GM23248 (cell line): ENCODE measurements around the gene RPN2. TPM values are rescaled to one million over a fixed set of nuclear protein-coding genes. Genes with fewer than 3 reads are reported as not detected.

Experiments used
- DNase-seq: peaks from one replicate; pipeline ENCODE4 v3.0.0-alpha.2; 2015
- H2AFZ ChIP-seq: fragments of 200-600 bp; sonication (generic); 2 replicates; pipeline ENCODE4 v1.6.1; 2016; ENCODE audit warnings: antibody characterized with exemption
- H3F3A ChIP-seq: fragments of 200-600 bp; sonication (generic); 2 replicates; pipeline ENCODE4 v1.6.1; 2016; ENCODE audit warnings: mild to moderate bottlenecking, antibody characterized with exemption, mixed run types; ENCODE audit not compliant: insufficient read depth
- H3K27ac ChIP-seq: fragments of 200-600 bp; sonication (generic); 2 replicates; pipeline ENCODE4 v1.5.1; 2016; ENCODE audit warnings: mild to moderate bottlenecking
- H3K27me3 ChIP-seq: fragments of 200-600 bp; sonication (generic); replicated peaks from 2 replicates; pipeline ENCODE4 v1.6.1; 2016; ENCODE audit warnings: mild to moderate bottlenecking; ENCODE audit not compliant: insufficient read depth
- H3K36me3 ChIP-seq: fragments of 200-600 bp; sonication (generic); 2 replicates; pipeline ENCODE4 v1.6.1; 2016; ENCODE audit warnings: low read depth, mild to moderate bottlenecking
- H3K4me1 ChIP-seq: fragments of 200-600 bp; sonication (generic); 2 replicates; pipeline ENCODE4 v1.6.1; 2016; ENCODE audit warnings: mild to moderate bottlenecking; ENCODE audit not compliant: insufficient read depth
- H3K4me2 ChIP-seq: fragments of 200-600 bp; sonication (generic); one replicate; pipeline ENCODE4 v1.6.1; 2016; ENCODE audit warnings: mild to moderate bottlenecking; ENCODE audit not compliant: unreplicated experiment
- H3K4me3 ChIP-seq: fragments of 200-600 bp; sonication (generic); 2 replicates; pipeline ENCODE4 v1.5.1; 2016; ENCODE audit warnings: mild to moderate bottlenecking
- H3K79me2 ChIP-seq: fragments of 200-600 bp; sonication (generic); 2 replicates; pipeline ENCODE4 v1.6.1; 2016; ENCODE audit warnings: mild to moderate bottlenecking; ENCODE audit not compliant: insufficient read depth
- H3K9ac ChIP-seq: fragments of 200-600 bp; sonication (generic); 2 replicates; pipeline ENCODE4 v1.6.1; 2016; ENCODE audit warnings: mild to moderate bottlenecking
- H3K9me2 ChIP-seq: fragments of 200-600 bp; sonication (generic); 2 replicates; pipeline ENCODE4 v1.6.1; 2016; ENCODE audit warnings: mixed run types, mild to moderate bottlenecking, moderate library complexity; ENCODE audit not compliant: insufficient read depth
- H3K9me3 ChIP-seq: fragments of 200-600 bp; sonication (generic); one replicate; pipeline ENCODE4 v1.6.1; 2017; ENCODE audit warnings: low read depth
- H4K20me1 ChIP-seq: fragments of 200-600 bp; sonication (generic); 2 replicates; pipeline ENCODE4 v1.6.0; 2016; ENCODE audit not compliant: insufficient read depth
- EZH2 ChIP-seq: fragments of 200-600 bp; sonication (generic); IDR thresholded peaks from 2 replicates; pipeline ENCODE4 v1.6.1; 2018; ENCODE audit warnings: antibody characterized with exemption, mild to moderate bottlenecking; ENCODE audit not compliant: insufficient read depth, poor library complexity, severe bottlenecking
- EZH2phosphoT487 ChIP-seq: fragments of 200-600 bp; sonication (generic); IDR thresholded peaks from 2 replicates; pipeline ENCODE4 v1.6.1; 2018; ENCODE audit warnings: antibody characterized with exemption, moderate library complexity, mild to moderate bottlenecking, low read depth; ENCODE audit not compliant: insufficient read depth
- WGBS, 2 experiments: methylation state at CpG; one replicate each; pipeline ENCODE4 v1.1.6; 2015 to 2017; ENCODE audit warnings: low lambda C conversion rate in 2 of 2, low coverage in 1 of 2; ENCODE audit errors: missing lambda C conversion rate in 2 of 2; 5-methylcytosine and 5-hydroxymethylcytosine counted together
- in situ Hi-C: fragments of 300-500 bp; cut with MboI; formaldehyde crosslinking; loops from 2 replicates; pipeline ENCODE4 v1.15.0; 2020
- polyA plus RNA-seq: library from polyadenylated mRNA; unstranded; fragments of >200 nt; fragmentation: Nextera tagmentation; extraction: Ambion mirVana; gene quantifications from 2 replicates; pipeline ENCODE4 v1.2.1, GENCODE V29; 2016
- total RNA-seq: library from RNA; depleted of rRNA; stranded (reverse); fragments of >200 nt; shearing (Covaris generic); gene quantifications from 2 replicates; pipeline ENCODE4 v1.2.3, GENCODE V29; 2014

RPN2 gene
- total and polyA plus RNA-seq, 2 experiments from 2014 or later: 368 to 379 TPM

DNA sequence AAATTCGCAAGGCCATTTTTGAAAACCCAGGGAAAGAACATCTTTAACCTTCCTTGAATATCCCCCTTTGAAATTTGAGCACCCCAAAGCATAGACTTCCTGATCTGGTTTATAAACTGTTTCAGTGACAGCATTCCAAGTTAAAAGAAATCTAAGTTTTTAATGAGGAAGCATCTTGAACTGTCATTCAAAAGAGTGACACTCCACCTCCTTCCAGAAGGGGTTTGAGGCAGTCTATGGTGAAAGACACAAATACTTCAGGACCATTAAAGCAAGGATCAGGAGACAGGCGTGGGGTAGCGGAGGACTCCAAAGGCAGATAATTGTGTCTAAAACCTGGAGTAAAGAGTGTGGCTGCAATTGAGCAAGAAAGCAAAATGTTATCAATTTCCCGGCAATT is 81.8 kb downstream of the RPN2 start:
- Histone ChIP-seq H3K9me2 (no peaks in the 10 kb centered on the region), H3K27me3 (peaks cover 42% of the 10 kb centered on the region; the same call in 1 of the 2 replicates), H3K27ac (no peak overlapping the region), H3K4me1 (no peaks in the 10 kb centered on the region), H3K79me2 (no peaks in the 10 kb centered on the region), H3K4me3 (no peak overlapping the region), H3F3A (no peaks in the 10 kb centered on the region), H2AFZ (no peak overlapping the region), H3K9ac (no peak overlapping the region), H4K20me1 (no peaks in the 10 kb centered on the region), H3K4me2 (no peak overlapping the region), H3K9me3 (no peaks in the 10 kb centered on the region), H3K36me3 (no peaks in the 10 kb centered on the region)
- in situ Hi-C loops: loop anchor here (25.0 kb wide), 1 partner anchor 726 kb away; no protein-coding TSS in a partner anchor
- WGBS, 2 experiments: 68 to 73% methylated on average over 4 of the region's 4 CpGs
- DNase-seq: no peak
- no peak for TF ChIP-seq EZH2phosphoT487
- no peak for TF ChIP-seq EZH2

DNA sequence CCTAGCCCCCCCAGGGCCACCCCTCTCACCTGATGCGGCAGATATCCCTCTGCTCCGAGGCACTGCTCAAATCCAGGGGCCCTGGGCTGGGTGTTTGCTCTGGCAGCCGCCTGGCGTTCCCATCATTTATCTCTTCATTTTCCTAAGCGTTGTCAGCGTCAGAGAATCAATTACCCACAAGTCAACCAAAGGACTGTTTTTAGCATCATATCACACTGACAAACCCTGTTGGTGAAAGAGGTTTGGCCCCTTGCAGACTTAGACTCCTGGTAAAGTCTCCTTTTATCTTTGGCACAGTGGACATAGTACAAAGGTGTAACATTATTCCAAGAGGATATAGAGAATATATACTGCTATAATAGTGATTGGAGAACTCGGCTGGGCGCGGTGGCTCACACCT is 82.6 kb downstream of the RPN2 start, which contains the start of gene GHRH:
Gene GHRH (minus strand): TSS at position 101 of the 400 bp plus-strand sequence. CDS start 4,925 bp downstream, outside the sequence.
- Histone ChIP-seq H2AFZ (no peak within 1 kb of the TSS), H3K4me1 (no peaks in the 10 kb centered on the region), H3K4me3 (no peak within 1 kb of the TSS), H4K20me1 (no peaks in the 10 kb centered on the region), H3K36me3 (no peaks in the 10 kb centered on the region), H3K4me2 (no peak within 1 kb of the TSS), H3K79me2 (no peaks in the 10 kb centered on the region), H3K9ac (no peak within 1 kb of the TSS), H3K27me3 (peaks cover 42% of the 10 kb centered on the region; the same call in 1 of the 2 replicates), H3K9me2 (no peaks in the 10 kb centered on the region), H3K9me3 (no peaks in the 10 kb centered on the region), H3F3A (no peaks in the 10 kb centered on the region), H3K27ac (no peak within 1 kb of the TSS)
- TF ChIP-seq EZH2phosphoT487 (no peak), EZH2 (no peak)
- DNase-seq: no peak
- 58 to 61% methylated on average over 9 of the region's 9 CpGs for WGBS, 2 experiments
- in situ Hi-C loops: loop anchor here (25.0 kb wide), 1 partner anchor 726 kb away; no protein-coding TSS in a partner anchor

DNA sequence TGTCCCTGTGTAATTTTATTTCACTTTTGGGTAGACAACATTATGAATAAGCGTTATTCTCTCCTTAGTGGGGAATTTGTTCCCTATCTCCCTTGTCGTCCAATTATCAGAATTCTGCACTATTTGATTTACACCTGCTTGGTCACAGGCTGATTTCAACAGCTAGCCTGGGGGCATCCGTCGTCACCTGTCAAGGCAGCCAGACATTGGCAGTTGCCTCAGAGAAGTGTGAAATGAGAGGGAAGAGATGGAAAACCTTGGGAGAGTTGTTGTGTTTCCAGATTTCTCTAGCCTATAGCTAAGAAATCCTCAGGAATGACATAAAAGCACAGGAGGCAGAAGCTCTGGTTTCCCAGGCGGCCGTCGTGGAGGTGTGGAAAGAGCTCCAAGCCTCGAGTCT is 83.4 kb downstream of the RPN2 start:
- Histone ChIP-seq H3K79me2 (no peaks in the 10 kb centered on the region), H3F3A (no peaks in the 10 kb centered on the region), H3K27me3 (peaks cover 45% of the 10 kb centered on the region; the same call in 1 of the 2 replicates), H3K4me3 (no peak overlapping the region), H3K36me3 (no peaks in the 10 kb centered on the region), H2AFZ (no peak overlapping the region), H3K4me2 (no peak overlapping the region), H3K9ac (no peak overlapping the region), H3K27ac (no peak overlapping the region), H3K4me1 (no peaks in the 10 kb centered on the region), H4K20me1 (no peaks in the 10 kb centered on the region), H3K9me2 (no peaks in the 10 kb centered on the region), H3K9me3 (no peaks in the 10 kb centered on the region)
- DNase-seq: no peak
- 41 to 52% methylated on average over 8 of the region's 8 CpGs for WGBS, 2 experiments
- TF ChIP-seq EZH2phosphoT487 (no peak), EZH2 (no peak)
- in situ Hi-C loops: loop anchor here (25.0 kb wide), 1 partner anchor 725 kb away; no protein-coding TSS in a partner anchor

DNA sequence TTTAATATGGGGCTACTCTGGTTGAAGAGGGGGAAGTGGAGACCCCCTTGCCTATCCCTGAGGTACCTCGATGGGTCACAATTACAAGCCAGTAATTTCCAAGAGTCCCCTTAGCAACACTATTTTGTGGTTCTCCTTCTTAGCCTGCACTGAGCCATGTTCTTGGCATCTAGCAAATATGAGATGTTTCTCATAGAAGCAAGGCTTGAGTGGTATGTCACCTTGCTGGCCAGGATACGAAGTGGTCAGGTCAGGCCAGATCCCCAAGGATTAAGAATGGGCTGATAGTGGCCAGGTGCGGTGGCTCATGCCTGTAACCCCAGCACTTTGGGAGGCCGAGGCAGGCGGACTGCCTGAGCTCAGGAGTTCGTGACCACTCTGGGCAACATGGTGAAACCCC is 84.6 kb downstream of the RPN2 start:
- Histone ChIP-seq H3K36me3 (no peaks in the 10 kb centered on the region), H3K27me3 (peaks cover 45% of the 10 kb centered on the region; the same call in 1 of the 2 replicates)

More for the DNA sequence above, 84.6 kb downstream of the RPN2 start:
- Histone ChIP-seq H3K9me3 (no peaks in the 10 kb centered on the region), H3K79me2 (no peaks in the 10 kb centered on the region), H3K9ac (no peak overlapping the region), H3K27ac (no peak overlapping the region), H3F3A (no peaks in the 10 kb centered on the region), H3K4me2 (no peak overlapping the region), H3K4me1 (no peaks in the 10 kb centered on the region), H2AFZ (no peak overlapping the region), H3K9me2 (no peaks in the 10 kb centered on the region), H4K20me1 (no peaks in the 10 kb centered on the region), H3K4me3 (no peak overlapping the region)
- TF ChIP-seq EZH2 (no peak), EZH2phosphoT487 (no peak)
- 52 to 56% methylated on average over 6 of the region's 6 CpGs for WGBS, 2 experiments
- no peak for DNase-seq
- in situ Hi-C loops: loop anchor here (25.0 kb wide), 1 partner anchor 724 kb away; no protein-coding TSS in a partner anchor
